A549 (cell line): ENCODE measurements around the gene ACIN1. TPM values are rescaled to one million over a fixed set of nuclear protein-coding genes. Genes with fewer than 3 reads are reported as not detected.
A peak's percentile ranks its signal among the peaks of the same experiment; 100 is the strongest.

Experiments used
- ATAC-seq, 2 experiments: fragments of 200-7000 bp in 1 of 2; fragments of >200 bp in 1 of 2; cut with Nextera tagmentation in 1 of 2; cut with Tn5 transposase in 1 of 2; 3 replicates each; pipeline versions ENCODE4 v1.8.0 to v1.9.1; 2018 to 2020; ENCODE audit warnings: mild to moderate bottlenecking in 1 of 2, moderate library complexity in 1 of 2
- CTCF ChIA-PET: fragments of 300-600 bp; sonication (Branson Sonifier 250); formaldehyde crosslinking; extraction: SDS; loops from one replicate; lab custom pipeline; 2021; ENCODE audit warnings: antibody characterized with exemption, inconsistent platforms; lab: Yijun Ruan, JAX
- POLR2A ChIA-PET: fragments of 350-600 bp; formaldehyde crosslinking; extraction: SDS; loops from one replicate; lab custom pipeline; 2021; ENCODE audit warnings: antibody characterized with exemption, inconsistent platforms; lab: Yijun Ruan, JAX
- DNase-seq, 2 experiments: peaks; one replicate each; pipeline versions ENCODE4 v3.0.0 to v3.0.0-alpha.2; 2011 to 2016; ENCODE audit warnings: low read depth in 1 of 2, low spot score in 1 of 2
- FAIRE-seq: peaks from 2 replicates; lab custom pipeline; 2011; peaks lifted over from hg19 to GRCh38; lab: Jason Lieb, UNC
- H3K27ac ChIP-seq, 2 experiments: fragments of >200 bp; sonication (Bioruptor Twin); formaldehyde crosslinking; 3 replicates each; pipeline ENCODE4 v1.5.1; 2016 to 2017
- H3K4me1 ChIP-seq: fragments of >200 bp; sonication (Bioruptor Twin); formaldehyde crosslinking; 3 replicates; pipeline ENCODE4 v1.6.1; 2016
- H3K4me2 ChIP-seq: fragments of >200 bp; sonication (Bioruptor Twin); formaldehyde crosslinking; 3 replicates; pipeline ENCODE4 v1.6.1; 2016
- H3K4me3 ChIP-seq: fragments of >200 bp; sonication (Bioruptor Twin); formaldehyde crosslinking; 3 replicates; pipeline ENCODE4 v1.5.1; 2016
- H3K9me3 ChIP-seq: fragments of >200 bp; sonication (Bioruptor Twin); formaldehyde crosslinking; 3 replicates; pipeline ENCODE4 v1.6.1; 2016
- CBX2 ChIP-seq: fragments of 200-600 bp; sonication (generic); IDR thresholded peaks from 2 replicates; pipeline ENCODE4 v1.6.1; 2016; ENCODE audit warnings: low read depth, mild to moderate bottlenecking, borderline replicate concordance
- CEBPB ChIP-seq, 2 experiments: fragments of >200 bp in 1 of 2; sonication (Bioruptor Twin) in 1 of 2; formaldehyde crosslinking in 1 of 2; IDR thresholded peaks; 2 replicates each; pipeline ENCODE4 v1.6.1; 2012 to 2016
- CHD2 ChIP-seq: fragments of 150-350 bp; IDR thresholded peaks from 2 replicates; pipeline ENCODE4 v1.6.1; 2014; ENCODE audit warnings: low read length; ENCODE audit not compliant: partially characterized antibody
- CHD4 ChIP-seq: fragments of 200-600 bp; sonication (generic); IDR thresholded peaks from 2 replicates; pipeline ENCODE4 v1.6.1; 2016; ENCODE audit warnings: antibody characterized with exemption, mild to moderate bottlenecking, borderline replicate concordance
- CTCF ChIP-seq: fragments of >200 bp; sonication (Bioruptor Twin); formaldehyde crosslinking; IDR thresholded peaks from 3 replicates; pipeline ENCODE4 v1.5.1; 2016
- E2F6 ChIP-seq: IDR thresholded peaks from 2 replicates; pipeline ENCODE4 v1.6.1; 2012; ENCODE audit warnings: low read depth, borderline replicate concordance
- EHF ChIP-seq: fragments of 250-450 bp; sonication (Bioruptor Pico); IDR thresholded peaks from 2 replicates; pipeline ENCODE4 v1.5.0; 2020; ENCODE audit warnings: mild to moderate bottlenecking
- FOXS1 ChIP-seq: fragments of 250-450 bp; sonication (Bioruptor Pico); IDR thresholded peaks from 2 replicates; pipeline ENCODE4 v1.5.0; 2020; ENCODE audit warnings: mild to moderate bottlenecking, moderate library complexity
- HEYL ChIP-seq: fragments of 250-450 bp; sonication (Bioruptor Pico); IDR thresholded peaks from 2 replicates; pipeline ENCODE4 v1.8.0; 2021; ENCODE audit warnings: mild to moderate bottlenecking, moderate library complexity
- HOXA7 ChIP-seq: fragments of 250-450 bp; sonication (Bioruptor Pico); IDR thresholded peaks from 2 replicates; pipeline ENCODE4 v1.5.0; 2020; ENCODE audit warnings: mild to moderate bottlenecking, moderate library complexity
- JUN ChIP-seq, 2 experiments: fragments of >200 bp; sonication (Bioruptor Twin); formaldehyde crosslinking; IDR thresholded peaks; 2 replicates in 1 of 2; 3 replicates in 1 of 2; pipeline ENCODE4 v1.6.1; 2016 to 2017
- JUNB ChIP-seq: fragments of >200 bp; sonication (Bioruptor Twin); formaldehyde crosslinking; IDR thresholded peaks from 2 replicates; pipeline ENCODE4 v1.6.1; 2016
- KDM1A ChIP-seq: fragments of 200-600 bp; sonication (generic); IDR thresholded peaks from 2 replicates; pipeline ENCODE4 v1.6.1; 2016; ENCODE audit warnings: low read depth, mild to moderate bottlenecking
- MAX ChIP-seq: IDR thresholded peaks from 2 replicates; pipeline ENCODE4 v1.6.1; 2012
- MAZ ChIP-seq: fragments of 150-350 bp; IDR thresholded peaks from 2 replicates; pipeline ENCODE4 v1.6.1; 2014; ENCODE audit warnings: antibody characterized with exemption, low read depth, low read length, borderline replicate concordance
- NFE2L2 ChIP-seq: fragments of 150-350 bp; conservative IDR thresholded peaks from 2 replicates; pipeline ENCODE4 v1.6.1; 2014; ENCODE audit warnings: low read length
- NPAS2 ChIP-seq: fragments of 250-450 bp; sonication (Bioruptor Pico); IDR thresholded peaks from 2 replicates; pipeline ENCODE4 v1.8.0; 2022; ENCODE audit warnings: mild to moderate bottlenecking, moderate library complexity, borderline replicate concordance
- PHF8 ChIP-seq: fragments of 200-600 bp; sonication (generic); IDR thresholded peaks from 2 replicates; pipeline ENCODE4 v1.6.1; 2016; ENCODE audit warnings: low read depth, mild to moderate bottlenecking, antibody characterized with exemption, moderate library complexity, borderline replicate concordance
- POLR2A ChIP-seq: IDR thresholded peaks from 2 replicates; pipeline ENCODE4 v1.6.1; 2012; ENCODE audit warnings: mild to moderate bottlenecking, low read length
- RAD21 ChIP-seq, 2 experiments: fragments of >200 bp in 1 of 2; sonication (Bioruptor Twin) in 1 of 2; formaldehyde crosslinking in 1 of 2; IDR thresholded peaks in 1 of 2; conservative IDR thresholded peaks in 1 of 2; 2 replicates in 1 of 2; 3 replicates in 1 of 2; pipeline ENCODE4 v1.6.1; 2012 to 2018; ENCODE audit warnings: inconsistent platforms in 1 of 2
- TFCP2L1 ChIP-seq: fragments of 250-450 bp; sonication (Bioruptor Pico); IDR thresholded peaks from 2 replicates; pipeline ENCODE4 v1.5.0; 2021; ENCODE audit warnings: mild to moderate bottlenecking
- TP53 ChIP-seq: fragments of 250-450 bp; sonication (Bioruptor Pico); IDR thresholded peaks from 2 replicates; pipeline ENCODE4 v1.5.0; 2021; ENCODE audit warnings: mild to moderate bottlenecking, moderate library complexity
- ZNF302 ChIP-seq: fragments of 250-450 bp; sonication (Bioruptor Pico); IDR thresholded peaks from 2 replicates; pipeline ENCODE4 v1.9.0; 2021; ENCODE audit warnings: inconsistent platforms, mild to moderate bottlenecking, moderate library complexity
- WGBS: methylation state at CpG from one replicate; pipeline ENCODE4 v1.1.6; 2017; ENCODE audit errors: missing lambda C conversion rate; 5-methylcytosine and 5-hydroxymethylcytosine counted together
- polyA plus RNA-seq, 4 experiments: library from polyadenylated mRNA; depleted of rRNA in 3 of 4; stranded (reverse); fragments of >200 nt; fragmentation: RNase III in 1 of 4; extraction: RNeasy Plus Mini Kit Qiagen cat#74134 plus additional on column Dnase treatment in 1 of 4; gene quantifications; 2 replicates in 3 of 4; 3 replicates in 1 of 4; pipeline ENCODE4 v1.2.3, GENCODE V29; 2011 to 2017
- TF ChIP-seq, protein P1 (sequence below): fragments of 250-450 bp; sonication (Bioruptor Pico); IDR thresholded peaks from 2 replicates; pipeline ENCODE4 v1.5.0; 2020; ENCODE audit warnings: low read depth, mild to moderate bottlenecking, moderate library complexity
- TF ChIP-seq, protein P2 (sequence below): fragments of >200 bp; sonication (Bioruptor Twin); formaldehyde crosslinking; IDR thresholded peaks from 3 replicates; pipeline ENCODE4 v1.6.1; 2016
- TF ChIP-seq, protein P3 (sequence below): fragments of 450-650 bp; IDR thresholded peaks from 2 replicates; pipeline ENCODE4 v1.6.1; 2014; ENCODE audit warnings: antibody characterized with exemption
- TF ChIP-seq, protein P4 (sequence below): IDR thresholded peaks from 2 replicates; pipeline ENCODE4 v1.6.1; 2012

The ACIN1 gene
- polyA plus RNA-seq, 2 of the 4 experiments (the other 2 are of a cell fraction), result 140 to 147 TPM

DNA sequence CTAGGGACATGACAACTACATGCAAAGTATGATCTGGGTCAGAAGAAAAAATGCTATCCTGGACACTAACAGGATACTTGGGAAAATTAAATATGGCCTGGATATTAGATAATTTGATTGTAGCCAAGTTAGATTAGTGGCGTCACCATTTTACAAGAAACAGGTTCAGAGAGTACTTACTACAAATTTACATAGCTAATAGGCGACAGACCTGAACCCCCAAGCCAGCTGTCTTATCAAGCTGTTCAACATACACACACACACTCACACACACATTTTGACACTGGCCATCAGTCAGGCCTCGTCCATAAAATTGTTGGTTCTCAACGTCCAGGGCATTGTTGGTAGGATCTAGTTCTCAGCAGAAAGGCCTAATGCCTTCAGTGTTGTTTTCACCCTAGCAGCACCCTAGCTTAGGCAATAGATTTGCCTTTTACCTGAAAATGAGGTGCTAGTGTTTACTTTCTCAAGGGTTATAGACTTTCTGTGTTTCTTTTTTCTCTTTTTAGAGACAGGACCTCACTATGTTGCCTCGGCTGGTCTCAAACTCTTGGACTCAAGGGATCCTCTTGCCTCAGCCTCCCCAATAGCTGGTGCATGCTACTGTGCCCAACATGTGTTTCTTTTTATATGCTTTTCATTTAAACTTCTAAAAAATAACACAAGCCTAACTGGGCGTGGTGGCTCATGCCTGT, 81.7 kb downstream of the ACIN1 start:
- Histone ChIP-seq H3K9me3 (no peaks in the 10 kb centered on the region), H3K4me3 (no peak overlapping the region), H3K4me1 (peaks cover 6% of the 10 kb centered on the region; the same call in 1 of the 3 replicates), H3K4me2 (no peak overlapping the region), H3K27ac (no peak overlapping the region)
- TF ChIP-seq FOXS1 (CRISPR knock-in tag), result no peak
- no peak for TF ChIP-seq CBX2
- no peak for TF ChIP-seq NFE2L2
- no peak for TF ChIP-seq CHD4
- TF ChIP-seq ZNF302, result no peak
- no peak for TF ChIP-seq CTCF
- no peak for TF ChIP-seq RAD21 (conservative IDR thresholded peaks at IDR 0.05 in 1 of 2, IDR thresholded peaks at IDR 0.05 in 1 of 2)
- TF ChIP-seq TFCP2L1, result no peak
- DNase-seq (no peak), FAIRE-seq (no peak), ATAC-seq (no peak)
- ChIA-PET CTCF (interaction anchor here (0.8 to 9.1 kb wide), 11 partner anchors 9 to 56 kb away, joined by 3 to 55 read pairs (median 3); partner anchors contain the start of gene CDH24), POLR2A (interaction anchor here (0.7 kb wide), 1 partner anchor 10 kb away, joined by 3 read pairs; no protein-coding TSS in a partner anchor)
- WGBS, result 79% methylated on average over 6 of the region's 6 CpGs

DNA sequence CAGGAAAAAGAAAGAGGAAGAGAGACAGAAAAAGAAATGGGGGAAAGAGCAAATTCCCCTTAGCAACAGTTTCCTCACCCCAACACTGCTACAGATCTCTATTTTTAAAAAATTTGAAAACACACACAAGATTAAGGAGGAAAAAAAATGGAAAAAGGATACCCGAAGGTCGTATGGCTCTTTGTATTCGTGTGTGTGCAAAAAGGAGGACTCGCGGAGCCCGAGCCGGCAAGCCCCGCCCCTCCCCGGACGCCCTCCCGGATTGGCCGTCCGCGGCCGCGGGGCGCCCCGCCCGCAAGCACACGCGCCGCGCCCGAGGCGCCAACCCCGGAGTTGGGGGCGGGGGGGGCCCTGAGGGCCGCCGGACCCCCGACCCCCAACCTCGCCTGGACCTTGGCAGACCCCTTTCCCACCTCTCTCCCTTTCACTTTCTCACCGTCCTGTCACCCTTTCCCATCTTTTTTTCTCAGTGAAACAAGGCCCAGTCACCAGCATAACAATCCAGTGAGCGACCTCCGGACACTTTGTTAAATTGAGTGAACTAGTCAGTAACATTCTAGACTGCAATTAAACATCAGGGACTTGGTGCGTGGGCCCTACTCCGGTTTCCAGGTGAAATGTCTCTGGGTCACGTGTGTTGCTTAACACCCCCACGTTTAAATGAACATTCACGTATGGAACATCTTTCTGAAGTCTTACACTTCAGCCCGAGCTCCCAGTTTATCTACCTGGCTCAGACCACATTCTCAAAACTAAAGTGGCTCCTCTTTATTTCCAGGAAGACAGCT, 84.8 kb downstream of the ACIN1 start, which contains the start of gene C14orf93:
Gene C14orf93 (minus strand): TSS at position 205 of the 788 bp plus-strand sequence. CDS start 11,120 bp downstream, outside the sequence.
- TF ChIP-seq CHD2 (no peak), PHF8 (peak; percentile 38; the same call in 1 of the 2 replicates), JUN (IDR thresholded peaks at IDR 0.05) (peak; percentile 55 to 67; a peak in 2 of 5 replicates), E2F6 (peak; percentile 31), JUNB (no peak), NPAS2 (no peak), HEYL (CRISPR knock-in tag) (no peak), POLR2A (peak; percentile 34; the same call in 1 of the 2 replicates), CEBPB (IDR thresholded peaks at IDR 0.05) (0 out of 4 replicates have a peak, but pooled peaks of 1 of the 2 experiments have one; percentile 8), HOXA7 (no peak), TP53 (CRISPR knock-in tag) (no peak), MAX (peak; percentile 64), KDM1A (peak; percentile 69; the same call in 1 of the 2 replicates), EHF (CRISPR knock-in tag) (no peak), MAZ (0 out of 2 replicates have a peak, but pooled peaks have one; percentile 32)
- TF ChIP-seq, protein P1, sequence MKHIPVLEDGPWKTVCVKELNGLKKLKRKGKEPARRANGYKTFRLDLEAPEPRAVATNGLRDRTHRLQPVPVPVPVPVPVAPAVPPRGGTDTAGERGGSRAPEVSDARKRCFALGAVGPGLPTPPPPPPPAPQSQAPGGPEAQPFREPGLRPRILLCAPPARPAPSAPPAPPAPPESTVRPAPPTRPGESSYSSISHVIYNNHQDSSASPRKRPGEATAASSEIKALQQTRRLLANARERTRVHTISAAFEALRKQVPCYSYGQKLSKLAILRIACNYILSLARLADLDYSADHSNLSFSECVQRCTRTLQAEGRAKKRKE (CRISPR knock-in tag), result no peak
- TF ChIP-seq, protein P2, sequence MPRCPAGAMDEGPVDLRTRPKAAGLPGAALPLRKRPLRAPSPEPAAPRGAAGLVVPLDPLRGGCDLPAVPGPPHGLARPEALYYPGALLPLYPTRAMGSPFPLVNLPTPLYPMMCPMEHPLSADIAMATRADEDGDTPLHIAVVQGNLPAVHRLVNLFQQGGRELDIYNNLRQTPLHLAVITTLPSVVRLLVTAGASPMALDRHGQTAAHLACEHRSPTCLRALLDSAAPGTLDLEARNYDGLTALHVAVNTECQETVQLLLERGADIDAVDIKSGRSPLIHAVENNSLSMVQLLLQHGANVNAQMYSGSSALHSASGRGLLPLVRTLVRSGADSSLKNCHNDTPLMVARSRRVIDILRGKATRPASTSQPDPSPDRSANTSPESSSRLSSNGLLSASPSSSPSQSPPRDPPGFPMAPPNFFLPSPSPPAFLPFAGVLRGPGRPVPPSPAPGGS, result 0 out of 3 replicates have a peak, but pooled peaks have one; percentile 28
- TF ChIP-seq, protein P3, sequence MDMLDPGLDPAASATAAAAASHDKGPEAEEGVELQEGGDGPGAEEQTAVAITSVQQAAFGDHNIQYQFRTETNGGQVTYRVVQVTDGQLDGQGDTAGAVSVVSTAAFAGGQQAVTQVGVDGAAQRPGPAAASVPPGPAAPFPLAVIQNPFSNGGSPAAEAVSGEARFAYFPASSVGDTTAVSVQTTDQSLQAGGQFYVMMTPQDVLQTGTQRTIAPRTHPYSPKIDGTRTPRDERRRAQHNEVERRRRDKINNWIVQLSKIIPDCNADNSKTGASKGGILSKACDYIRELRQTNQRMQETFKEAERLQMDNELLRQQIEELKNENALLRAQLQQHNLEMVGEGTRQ, result peak; percentile 78
- TF ChIP-seq, protein P4, sequence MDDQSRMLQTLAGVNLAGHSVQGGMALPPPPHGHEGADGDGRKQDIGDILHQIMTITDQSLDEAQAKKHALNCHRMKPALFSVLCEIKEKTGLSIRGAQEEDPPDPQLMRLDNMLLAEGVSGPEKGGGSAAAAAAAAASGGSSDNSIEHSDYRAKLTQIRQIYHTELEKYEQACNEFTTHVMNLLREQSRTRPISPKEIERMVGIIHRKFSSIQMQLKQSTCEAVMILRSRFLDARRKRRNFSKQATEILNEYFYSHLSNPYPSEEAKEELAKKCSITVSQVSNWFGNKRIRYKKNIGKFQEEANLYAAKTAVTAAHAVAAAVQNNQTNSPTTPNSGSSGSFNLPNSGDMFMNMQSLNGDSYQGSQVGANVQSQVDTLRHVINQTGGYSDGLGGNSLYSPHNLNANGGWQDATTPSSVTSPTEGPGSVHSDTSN, result no peak
- TF ChIP-seq, all 56 proteins: peak for 10
- 1% methylated on average over 40 of the region's 40 CpGs for WGBS
- peak within 1 kb of the TSS; percentile 88 to 93 for H3K27ac ChIP-seq
- ChIA-PET POLR2A (interaction anchor here (1.0 to 1.4 kb wide), 2 partner anchors 15 to 24 kb away, joined by 3 to 7 read pairs; no protein-coding TSS in a partner anchor), CTCF (interaction anchor here (1.4 to 9.1 kb wide), 4 partner anchors 11 to 48 kb away, joined by 5 to 55 read pairs (median 32); partner anchors contain the start of gene CDH24)
- ATAC-seq, result peak; percentile 31 to 38; a peak in 3 of 6 replicates
- peak within 1 kb of the TSS; percentile 91 for H3K4me2 ChIP-seq
- H3K4me1 ChIP-seq, result peaks cover 26% of the 10 kb centered on the region
- peak within 1 kb of the TSS; percentile 58 for H3K4me3 ChIP-seq
- peak; percentile 73 to 77 for DNase-seq
- FAIRE-seq, result no peak
- no peaks in the 10 kb centered on the region for H3K9me3 ChIP-seq
